Liver (tissue), 3 donors: ENCODE measurements around the gene ST3GAL4.
"Not testable (repeated sequence)": the region's sequence is repeated elsewhere in the genome, so short reads cannot be mapped to it uniquely, and the experiment has no call there.

Experiments
- EGR1 ChIP-seq, 2 donors: IDR thresholded peaks; 2 replicates each; pipeline ENCODE4 v1.6.1; 2016 to 2018; ENCODE audit warnings: antibody characterized with exemption in 2 of 2, low read depth in 2 of 2
- FOXA2 ChIP-seq: IDR thresholded peaks from 2 replicates; pipeline ENCODE4 v1.6.1; 2016; ENCODE audit warnings: antibody characterized with exemption
- RAD21 ChIP-seq, 2 donors: IDR thresholded peaks; 2 replicates each; pipeline ENCODE4 v1.6.1; 2016; ENCODE audit warnings: antibody characterized with exemption in 2 of 2, mild to moderate bottlenecking in 2 of 2
- YY1 ChIP-seq: IDR thresholded peaks from 2 replicates; pipeline ENCODE4 v1.6.1; 2016; ENCODE audit warnings: antibody characterized with exemption, mild to moderate bottlenecking
- TF ChIP-seq, protein P1 (sequence below): fragments of 150-350 bp; IDR thresholded peaks from 2 replicates; pipeline ENCODE4 v1.5.1; 2017; ENCODE audit warnings: improper control_type of control experiment, low read depth, low read length; ENCODE audit not compliant: missing input control
- TF ChIP-seq, protein P2 (sequence below): IDR thresholded peaks from 2 replicates; pipeline ENCODE4 v1.6.1; 2016; ENCODE audit warnings: antibody characterized with exemption
- donor health status: healthy.
- donor health status: healthy.

DNA sequence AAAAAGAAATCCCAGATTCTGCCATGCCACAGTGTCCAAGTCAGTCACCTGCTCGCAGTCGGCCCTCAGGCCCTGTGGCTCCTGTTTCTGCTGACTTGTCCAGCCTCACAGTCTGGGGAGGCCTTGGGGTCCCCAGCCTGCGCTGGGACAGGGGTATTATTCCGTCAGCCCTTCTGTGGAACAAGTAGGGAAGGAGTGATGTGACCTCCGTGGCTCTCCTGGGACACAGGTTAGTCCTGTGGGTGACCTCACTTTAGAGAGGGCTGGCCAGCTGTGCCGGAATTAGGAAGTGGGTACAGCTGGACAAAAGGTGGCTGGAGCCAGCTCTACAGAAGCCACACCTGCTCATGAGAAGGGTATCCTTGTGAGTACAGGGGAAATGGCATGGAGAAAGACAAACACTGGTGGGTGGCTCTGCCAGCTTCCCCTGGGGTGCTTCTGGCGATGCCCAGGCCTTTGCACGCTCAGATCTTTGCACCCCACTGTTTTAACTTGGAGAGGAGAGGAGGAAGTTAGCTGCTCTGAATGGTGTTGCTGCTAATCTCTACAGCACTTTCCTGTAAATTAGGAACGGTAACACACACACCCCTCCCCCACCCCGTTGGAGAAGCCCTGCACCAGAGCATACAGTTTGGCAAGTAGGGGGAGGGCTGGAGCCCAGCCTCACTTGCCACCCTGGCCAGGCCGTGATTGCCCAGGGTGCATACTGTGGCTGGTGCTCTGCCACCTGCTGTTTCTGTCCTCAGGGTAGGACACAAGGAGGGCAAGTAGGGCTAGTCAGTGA lies 13.0 kb downstream of the ST3GAL4 start:
- TF ChIP-seq, protein P1, sequence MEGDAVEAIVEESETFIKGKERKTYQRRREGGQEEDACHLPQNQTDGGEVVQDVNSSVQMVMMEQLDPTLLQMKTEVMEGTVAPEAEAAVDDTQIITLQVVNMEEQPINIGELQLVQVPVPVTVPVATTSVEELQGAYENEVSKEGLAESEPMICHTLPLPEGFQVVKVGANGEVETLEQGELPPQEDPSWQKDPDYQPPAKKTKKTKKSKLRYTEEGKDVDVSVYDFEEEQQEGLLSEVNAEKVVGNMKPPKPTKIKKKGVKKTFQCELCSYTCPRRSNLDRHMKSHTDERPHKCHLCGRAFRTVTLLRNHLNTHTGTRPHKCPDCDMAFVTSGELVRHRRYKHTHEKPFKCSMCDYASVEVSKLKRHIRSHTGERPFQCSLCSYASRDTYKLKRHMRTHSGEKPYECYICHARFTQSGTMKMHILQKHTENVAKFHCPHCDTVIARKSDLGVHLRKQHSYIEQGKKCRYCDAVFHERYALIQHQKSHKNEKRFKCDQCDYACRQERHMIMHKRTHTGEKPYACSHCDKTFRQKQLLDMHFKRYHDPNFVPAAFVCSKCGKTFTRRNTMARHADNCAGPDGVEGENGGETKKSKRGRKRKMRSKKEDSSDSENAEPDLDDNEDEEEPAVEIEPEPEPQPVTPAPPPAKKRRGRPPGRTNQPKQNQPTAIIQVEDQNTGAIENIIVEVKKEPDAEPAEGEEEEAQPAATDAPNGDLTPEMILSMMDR = peak; percentile 4
- not testable (repeated sequence) for TF ChIP-seq FOXA2; YY1; EGR1 (IDR thresholded peaks at IDR 0.05; ENCODE audit: low read depth in 2 of 2)
- TF ChIP-seq RAD21 (IDR thresholded peaks at IDR 0.05) = peak; percentile 31 to 46
- TF ChIP-seq, protein P2, sequence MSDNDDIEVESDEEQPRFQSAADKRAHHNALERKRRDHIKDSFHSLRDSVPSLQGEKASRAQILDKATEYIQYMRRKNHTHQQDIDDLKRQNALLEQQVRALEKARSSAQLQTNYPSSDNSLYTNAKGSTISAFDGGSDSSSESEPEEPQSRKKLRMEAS = not testable (repeated sequence)
